Neutrophil (primary cell): Measurements from ENCODE around the gene CCDC102A.

ENCODE experiments used
- H3K27ac ChIP-seq: fragments of 200-600 bp; sonication (generic); 2 replicates; pipeline ENCODE4 v1.5.1; 2016; ENCODE audit warnings: mild to moderate bottlenecking, moderate library complexity
- H3K27me3 ChIP-seq: fragments of 200-600 bp; sonication (generic); 2 replicates; pipeline ENCODE4 v1.6.0; 2016; ENCODE audit warnings: mild to moderate bottlenecking
- H3K36me3 ChIP-seq: fragments of 200-600 bp; sonication (generic); 2 replicates; pipeline ENCODE4 v1.5.1; 2017
- H3K4me1 ChIP-seq, 2 experiments: fragments of 200-600 bp in 1 of 2; sonication (generic) in 1 of 2; 1 replicate in 1 of 2; 2 replicates in 1 of 2; pipeline versions ENCODE4 v1.5.1 to v1.6.1; 2013 to 2016; ENCODE audit warnings: low read depth in 1 of 2, low read length in 1 of 2, mild to moderate bottlenecking in 1 of 2, moderate library complexity in 1 of 2; ENCODE audit not compliant: control insufficient read depth in 1 of 2, insufficient read depth in 1 of 2
- H3K4me3 ChIP-seq, 2 experiments: fragments of 200-600 bp in 1 of 2; sonication (generic) in 1 of 2; 1 replicate in 1 of 2; 2 replicates in 1 of 2; pipeline ENCODE4 v1.5.1; 2013 to 2016; ENCODE audit warnings: low read depth in 1 of 2, low read length in 1 of 2, mild to moderate bottlenecking in 1 of 2, moderate library complexity in 1 of 2
- H3K9me3 ChIP-seq: fragments of 200-600 bp; sonication (generic); 2 replicates; pipeline ENCODE4 v1.5.1; 2016
- CTCF ChIP-seq: fragments of 200-600 bp; sonication (generic); IDR thresholded peaks from 2 replicates; pipeline ENCODE4 v1.5.1; 2016; ENCODE audit warnings: antibody characterized with exemption

Gene CCDC102A

GRCh38 chr16:57509231-57509923, 27.0 kb downstream of the CCDC102A start:
- Histone ChIP-seq H3K9me3 (no peaks in the 10 kb centered on the region), H3K27ac (no peak overlapping the region), H3K4me1 (no peaks in the 10 kb centered on the region), H3K4me3 (no peak overlapping the region), H3K36me3 (no peaks in the 10 kb centered on the region), H3K27me3 (no peaks in the 10 kb centered on the region)
- TF ChIP-seq CTCF: no peak

DNA sequence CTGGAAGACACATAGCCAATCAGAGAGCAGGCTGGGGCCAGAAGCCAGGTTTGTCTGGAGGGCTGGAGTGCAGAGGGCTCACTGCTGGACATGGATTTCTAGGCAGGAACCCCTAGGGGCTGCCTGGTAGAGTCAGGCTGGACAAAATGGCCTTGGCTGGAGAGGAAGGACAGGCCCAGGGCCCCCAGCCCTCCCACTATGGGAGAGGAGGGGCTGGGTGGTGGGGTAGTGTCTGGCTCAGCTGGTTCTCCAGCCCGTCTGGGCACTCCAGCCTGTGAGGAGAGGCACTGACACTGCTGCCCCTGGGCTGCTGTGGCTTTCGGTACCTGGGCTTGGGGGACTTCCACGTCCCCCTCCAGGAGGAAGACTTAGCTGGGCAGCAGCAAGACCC, 28.3 kb downstream of the CCDC102A start:
- no peak for TF ChIP-seq CTCF
- H3K4me3 ChIP-seq: no peak overlapping the region
- no peaks in the 10 kb centered on the region for H3K27me3 ChIP-seq
- H3K27ac ChIP-seq: no peak overlapping the region
- H3K9me3 ChIP-seq: no peaks in the 10 kb centered on the region
- no peaks in the 10 kb centered on the region for H3K36me3 ChIP-seq
- H3K4me1 ChIP-seq: no peaks in the 10 kb centered on the region

DNA sequence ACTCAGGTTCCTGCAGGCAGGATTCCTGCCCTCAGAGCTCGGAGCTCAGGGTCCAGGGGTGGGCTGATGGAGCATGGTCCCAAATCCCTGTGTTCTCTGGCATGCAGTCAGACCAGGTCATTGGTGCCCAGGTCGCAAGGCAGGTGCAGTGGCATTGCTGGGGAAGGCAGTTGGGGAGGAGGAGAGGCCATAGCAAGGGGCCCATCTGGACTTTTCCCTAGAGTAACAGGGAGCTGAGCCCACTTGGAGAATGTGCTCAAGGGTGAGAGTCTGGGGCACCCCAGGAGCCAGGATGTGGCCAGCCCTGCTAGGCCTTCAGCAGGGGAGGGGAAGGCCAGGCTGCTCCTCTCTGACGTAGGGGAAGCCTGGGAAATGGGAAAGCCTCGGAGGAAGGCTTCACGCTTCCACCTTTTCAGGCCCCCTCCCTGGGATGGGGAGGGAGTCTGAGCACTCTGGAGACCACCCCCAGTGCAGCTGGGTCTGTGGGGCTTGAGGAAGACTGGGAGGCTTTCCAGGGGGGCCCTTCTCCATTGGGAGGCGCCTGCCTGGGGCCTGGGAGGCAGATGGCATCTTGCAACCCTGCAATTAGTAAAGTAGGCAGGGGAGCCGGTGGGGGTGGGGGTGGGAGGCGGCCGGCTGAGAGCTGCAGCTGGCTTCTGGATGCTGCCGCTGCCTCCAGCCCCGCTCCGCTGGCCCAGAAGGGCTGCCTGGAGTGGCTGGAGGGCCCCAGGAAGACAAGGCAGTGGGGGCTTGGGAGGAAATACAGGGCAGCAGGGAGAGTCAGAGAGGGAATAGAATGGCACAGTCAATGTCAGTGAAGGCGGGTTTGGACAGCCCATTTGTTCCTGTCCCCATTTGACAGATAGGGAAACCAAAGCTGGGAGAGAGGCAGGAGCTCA, 29.0 kb downstream of the CCDC102A start:
- H3K36me3 ChIP-seq: no peaks in the 10 kb centered on the region
- H3K9me3 ChIP-seq: no peaks in the 10 kb centered on the region
- H3K4me1 ChIP-seq: no peaks in the 10 kb centered on the region
- no peak overlapping the region for H3K4me3 ChIP-seq
- no peak for TF ChIP-seq CTCF
- H3K27me3 ChIP-seq: no peaks in the 10 kb centered on the region
- H3K27ac ChIP-seq: no peak overlapping the region

DNA sequence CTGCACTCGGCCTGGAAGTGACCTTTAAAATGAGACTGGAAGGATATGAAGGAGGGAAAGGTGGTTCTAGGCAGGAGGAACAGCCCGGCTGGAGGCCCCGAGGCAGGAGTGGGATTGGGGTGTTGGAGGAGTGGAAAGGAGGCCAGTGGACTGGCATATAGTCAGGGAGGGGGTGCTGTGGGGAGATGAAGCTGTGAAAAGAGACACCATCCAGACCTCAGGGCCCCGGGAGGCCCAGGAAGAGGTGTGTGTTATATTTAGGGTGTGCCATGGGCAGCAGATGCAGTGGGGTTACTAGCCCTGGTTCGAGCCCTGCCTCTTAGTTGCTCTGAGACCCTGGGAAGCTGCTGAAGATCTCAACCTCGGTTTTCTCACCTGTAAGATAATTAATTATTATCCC, 31.2 kb downstream of the CCDC102A start:
- H3K27ac ChIP-seq: no peak overlapping the region
- H3K4me3 ChIP-seq: no peak overlapping the region
- H3K36me3 ChIP-seq: no peaks in the 10 kb centered on the region
- no peaks in the 10 kb centered on the region for H3K9me3 ChIP-seq
- no peaks in the 10 kb centered on the region for H3K27me3 ChIP-seq
- no peak for TF ChIP-seq CTCF
- no peaks in the 10 kb centered on the region for H3K4me1 ChIP-seq

DNA sequence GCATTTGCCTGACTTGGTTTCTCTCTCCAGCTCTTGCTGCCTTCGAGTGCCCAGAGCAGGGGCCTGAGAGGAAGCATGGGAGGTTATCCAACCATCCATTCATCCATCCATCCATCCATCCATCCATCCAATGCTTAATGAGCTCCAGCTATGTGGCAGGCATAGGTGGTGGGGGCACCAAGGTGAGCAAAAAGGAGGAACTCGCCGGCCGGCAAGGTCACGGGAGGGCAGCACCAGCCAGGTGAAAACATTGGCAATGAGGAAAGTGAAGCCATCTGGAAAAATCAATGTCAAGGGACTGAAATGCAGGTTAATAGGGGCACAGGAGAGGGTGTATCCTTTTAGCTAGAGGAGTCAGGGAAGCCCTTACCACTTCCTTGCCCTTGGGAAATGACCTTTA, 31.9 kb downstream of the CCDC102A start:
- no peaks in the 10 kb centered on the region for H3K9me3 ChIP-seq
- no peak overlapping the region for H3K4me3 ChIP-seq
- no peak overlapping the region for H3K27ac ChIP-seq
- no peaks in the 10 kb centered on the region for H3K36me3 ChIP-seq
- TF ChIP-seq CTCF: no peak
- no peaks in the 10 kb centered on the region for H3K27me3 ChIP-seq
- H3K4me1 ChIP-seq: no peaks in the 10 kb centered on the region
